Naive thymus-derived CD4-positive, alpha-beta T cell (primary cell): ENCODE data around the gene FRK. TPM values are rescaled to one million over a fixed set of nuclear protein-coding genes. Genes with fewer than 3 reads are reported as not detected.

Experiments used
- ATAC-seq: fragments of 150-1000 bp; cut with Tn5 transposase; 2 replicates; pipeline ENCODE4 v1.10.0; 2021; ENCODE audit warnings: mild to moderate bottlenecking, moderate library complexity
- CTCF ChIA-PET: fragments of 350-600 bp; sonication (Branson Sonifier 250); formaldehyde crosslinking; loops from one replicate; lab custom pipeline; 2021; ENCODE audit warnings: antibody characterized with exemption; lab: Charles Lee
- POLR2A ChIA-PET: fragments of 350-600 bp; sonication (Branson Sonifier 250); formaldehyde crosslinking; loops from one replicate; lab custom pipeline; 2021; ENCODE audit warnings: antibody characterized with exemption, inconsistent platforms; lab: Charles Lee
- DNase-seq, 9 donors: peaks; one replicate each; pipeline versions ENCODE4 v3.0.0 to v3.0.0-alpha.2; 2020 to 2022; ENCODE audit warnings: mixed read lengths in 1 of 9
- H3K27ac ChIP-seq: one replicate; pipeline ENCODE4 v1.7.0; 2013; ENCODE audit warnings: mild to moderate bottlenecking, low read depth, low read length, moderate library complexity
- H3K27me3 ChIP-seq, 2 donors: one replicate each; pipeline ENCODE4 v1.7.0; 2013; ENCODE audit warnings: low read length in 2 of 2, mild to moderate bottlenecking in 2 of 2, moderate library complexity in 2 of 2; ENCODE audit not compliant: control insufficient read depth in 2 of 2, insufficient read depth in 2 of 2
- H3K36me3 ChIP-seq, 3 experiments: 1 replicate in 2 of 3; 2 replicates in 1 of 3; pipeline ENCODE4 v1.7.0; 2013; ENCODE audit warnings: low read length in 3 of 3, mild to moderate bottlenecking in 3 of 3, moderate library complexity in 1 of 3; ENCODE audit not compliant: insufficient read depth in 3 of 3, control insufficient read depth in 2 of 3
- H3K4me1 ChIP-seq, 2 donors: one replicate each; pipeline ENCODE4 v1.7.0; 2013; ENCODE audit warnings: low read length in 2 of 2, mild to moderate bottlenecking in 2 of 2, moderate library complexity in 1 of 2; ENCODE audit not compliant: control insufficient read depth in 2 of 2, insufficient read depth in 2 of 2
- H3K4me3 ChIP-seq: 2 replicates; pipeline ENCODE4 v1.7.0; 2013; ENCODE audit warnings: mild to moderate bottlenecking, low read length
- H3K9me3 ChIP-seq, 3 experiments: 1 replicate in 2 of 3; 2 replicates in 1 of 3; pipeline ENCODE4 v1.7.0; 2013; ENCODE audit warnings: low read length in 3 of 3; ENCODE audit not compliant: control insufficient read depth in 2 of 3
- H3K27ac Mint-ChIP-seq, 9 donors: one replicate each; pipeline ENCODE4 v1.8.0; 2020 to 2022; ENCODE audit warnings: mixed read lengths in 9 of 9, mild to moderate bottlenecking in 8 of 9, moderate library complexity in 5 of 9, inconsistent platforms in 2 of 9
- H3K27me3 Mint-ChIP-seq, 5 donors: one replicate each; pipeline ENCODE4 v1.8.0; 2021 to 2022; ENCODE audit warnings: mixed read lengths in 5 of 5, mild to moderate bottlenecking in 1 of 5
- H3K36me3 Mint-ChIP-seq, 5 donors: one replicate each; pipeline ENCODE4 v1.8.0; 2020 to 2022; ENCODE audit warnings: mixed read lengths in 5 of 5, mild to moderate bottlenecking in 3 of 5, inconsistent platforms in 1 of 5
- H3K4me1 Mint-ChIP-seq, 7 donors: one replicate each; pipeline ENCODE4 v1.8.0; 2020 to 2022; ENCODE audit warnings: mixed read lengths in 7 of 7, mild to moderate bottlenecking in 3 of 7, inconsistent platforms in 1 of 7
- H3K4me3 Mint-ChIP-seq, 10 donors: one replicate each; pipeline ENCODE4 v1.8.0; 2020 to 2022; ENCODE audit warnings: mild to moderate bottlenecking in 10 of 10, mixed read lengths in 10 of 10, moderate library complexity in 6 of 10, inconsistent platforms in 2 of 10
- H3K9me3 Mint-ChIP-seq, 11 donors: one replicate each; pipeline ENCODE4 v1.8.0; 2020 to 2022; ENCODE audit warnings: mixed read lengths in 11 of 11, mild to moderate bottlenecking in 4 of 11, inconsistent platforms in 1 of 11, moderate library complexity in 1 of 11
- intact Hi-C, 2 donors: fragments of 100-400 bp; cut with micrococcal nuclease; formaldehyde crosslinking; loops; one replicate each; pipeline ENCODE4 v1.15.1; 2023
- polyA plus RNA-seq, 2 donors: library from polyadenylated mRNA; unstranded; fragments of 300-500 nt; fragmentation: Illumina TruSeq; gene quantifications; one replicate each; pipeline ENCODE4 v1.2.3, GENCODE V29; 2021
- total RNA-seq, 6 experiments: library from RNA in 5 of 6; stranded (reverse) in 5 of 6; gene quantifications; 1 replicate in 5 of 6; 2 replicates in 1 of 6; pipeline ENCODE4 v1.2.3 and lab custom pipeline; 2021 to 2026

Gene FRK
- total and polyA plus RNA-seq, 7 experiments from 2014 or later, result 0.02 to 0.05 (median 0.04) TPM; not detected in 3

DNA sequence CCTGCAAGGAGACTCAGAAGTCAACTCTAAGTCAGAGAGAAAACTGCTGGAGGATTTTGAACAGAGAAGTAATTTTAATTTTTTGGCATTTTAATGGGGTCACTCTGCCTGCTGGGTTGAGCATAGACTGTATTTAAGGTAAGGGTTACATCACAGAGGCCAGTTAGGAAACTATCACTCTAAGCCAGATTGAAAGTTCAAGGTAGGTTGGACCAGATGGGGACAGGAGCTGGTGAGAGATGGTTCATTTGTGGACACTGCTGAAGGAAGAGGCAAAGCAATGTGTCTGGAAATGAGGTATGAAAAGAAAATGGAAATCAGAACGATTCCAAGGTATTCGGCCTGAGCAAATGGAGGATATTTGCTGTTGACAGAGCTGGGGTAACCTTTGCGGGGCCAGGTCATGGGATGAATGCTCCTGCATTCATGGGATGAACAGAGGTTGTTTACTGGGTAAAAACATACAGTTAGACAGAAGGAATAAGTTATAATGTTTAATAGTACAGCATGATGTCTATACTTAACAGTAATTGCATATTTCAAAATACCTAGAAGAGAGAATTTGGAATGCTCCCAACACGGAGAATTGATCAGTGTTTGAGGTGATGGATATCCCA is 26.9 kb downstream of the FRK start:
- H3K9me3 ChIP-seq, result no peaks in the 10 kb centered on the region
- H3K4me3 ChIP-seq, result no peak overlapping the region
- no peaks in the 10 kb centered on the region for H3K36me3 Mint-ChIP-seq
- H3K36me3 ChIP-seq, result no peaks in the 10 kb centered on the region
- H3K27me3 Mint-ChIP-seq, result peaks cover 4 to 24% (median 13%) of the 10 kb centered on the region in 5 donors
- no peak for ATAC-seq
- DNase-seq, result no peak
- peaks cover 0 to 3% of the 10 kb centered on the region in 2 donors for H3K27me3 ChIP-seq
- no peak overlapping the region for H3K27ac Mint-ChIP-seq
- H3K4me1 ChIP-seq, result no peaks in the 10 kb centered on the region
- no peaks in the 10 kb centered on the region for H3K9me3 Mint-ChIP-seq
- H3K27ac ChIP-seq, result no peak overlapping the region
- ChIA-PET POLR2A (no interaction called here), CTCF (no interaction called here)
- intact Hi-C loops, result no loop called here
- no peak overlapping the region for H3K4me3 Mint-ChIP-seq
- no peaks in the 10 kb centered on the region for H3K4me1 Mint-ChIP-seq

DNA sequence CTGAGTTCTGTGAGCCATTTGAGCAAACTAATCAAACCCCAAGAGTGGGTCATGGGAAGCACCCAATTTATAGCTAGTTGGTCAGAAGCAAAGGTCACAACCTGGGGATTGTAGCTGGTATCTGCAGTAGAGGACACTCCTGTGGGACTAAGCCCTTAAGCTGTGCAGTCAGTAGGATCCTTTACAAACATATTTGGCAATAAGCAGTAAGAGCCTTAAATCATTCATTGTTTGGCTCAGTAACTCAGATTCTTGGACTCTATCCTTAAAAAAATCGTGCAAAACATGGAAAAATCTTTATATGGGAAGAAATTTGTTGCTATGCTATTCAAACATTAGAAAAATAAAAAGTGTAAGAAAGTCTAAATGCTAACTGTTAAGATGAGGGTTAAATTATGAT is 29.9 kb downstream of the FRK start:
- ChIA-PET POLR2A (no interaction called here), CTCF (no interaction called here)
- no peaks in the 10 kb centered on the region for H3K9me3 Mint-ChIP-seq
- peaks cover under 1 to 23% (median 9%) of the 10 kb centered on the region in 5 donors for H3K27me3 Mint-ChIP-seq
- no peak overlapping the region for H3K4me3 Mint-ChIP-seq
- no peaks in the 10 kb centered on the region for H3K4me1 Mint-ChIP-seq
- DNase-seq, result no peak
- Histone ChIP-seq H3K4me1 (no peaks in the 10 kb centered on the region), H3K4me3 (no peak overlapping the region), H3K9me3 (no peaks in the 10 kb centered on the region), H3K27ac (no peak overlapping the region), H3K27me3 (peaks cover 0 to 3% of the 10 kb centered on the region in 2 donors), H3K36me3 (no peaks in the 10 kb centered on the region)
- intact Hi-C loops, result no loop called here
- H3K36me3 Mint-ChIP-seq, result no peaks in the 10 kb centered on the region
- H3K27ac Mint-ChIP-seq, result no peak overlapping the region
- ATAC-seq, result no peak

DNA sequence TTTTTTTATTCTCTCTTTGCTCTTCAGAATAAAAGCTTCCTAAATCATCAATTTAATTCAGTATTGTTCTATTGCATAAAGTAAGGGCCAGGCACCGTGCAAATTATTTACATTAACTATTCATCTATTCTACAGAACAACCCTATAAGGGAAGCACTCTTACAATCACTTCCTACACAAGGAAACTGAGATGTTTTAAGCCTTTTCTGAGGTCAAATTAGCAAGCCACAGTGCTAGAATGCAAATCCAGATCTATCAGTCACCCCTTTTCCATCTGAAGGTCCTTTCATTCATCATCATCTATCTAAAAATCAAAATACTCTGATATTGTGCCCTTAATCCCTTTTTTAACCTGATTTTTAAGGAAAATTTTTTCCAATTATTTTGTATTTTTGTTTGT is 31.2 kb downstream of the FRK start:
- peaks cover 0 to 3% of the 10 kb centered on the region in 2 donors for H3K27me3 ChIP-seq
- ChIA-PET POLR2A (no interaction called here), CTCF (no interaction called here)
- intact Hi-C loops, result no loop called here
- no peaks in the 10 kb centered on the region for H3K4me1 ChIP-seq
- Mint-ChIP-seq H3K36me3 (no peaks in the 10 kb centered on the region), H3K27ac (no peak overlapping the region), H3K4me3 (no peak overlapping the region), H3K4me1 (no peaks in the 10 kb centered on the region), H3K9me3 (no peaks in the 10 kb centered on the region), H3K27me3 (peaks cover 0 to 21% (median 9%) of the 10 kb centered on the region in 5 donors)
- no peaks in the 10 kb centered on the region for H3K36me3 ChIP-seq
- H3K27ac ChIP-seq, result no peak overlapping the region
- no peak overlapping the region for H3K4me3 ChIP-seq
- no peaks in the 10 kb centered on the region for H3K9me3 ChIP-seq
- ATAC-seq (no peak), DNase-seq (no peak)

DNA sequence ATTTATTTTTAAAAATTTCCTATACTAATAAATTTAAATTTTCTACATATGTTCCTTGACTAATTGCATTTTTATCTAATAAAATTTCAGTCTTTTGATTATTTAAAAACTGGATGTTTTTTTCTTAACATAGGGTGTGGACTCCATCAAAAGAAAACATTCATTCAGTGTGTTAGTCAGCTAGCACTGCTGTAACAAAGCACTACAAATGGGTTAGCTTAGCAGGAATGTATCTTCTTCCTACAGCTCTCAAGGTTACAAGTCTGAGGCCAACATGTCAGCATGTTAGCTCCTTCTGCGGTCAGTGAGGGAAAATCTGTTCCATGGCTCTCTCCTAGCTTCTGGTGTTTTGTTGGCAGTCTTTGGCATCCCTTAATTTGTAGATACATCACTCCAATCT is 32.5 kb downstream of the FRK start:
- DNase-seq (no peak), ATAC-seq (no peak)
- H3K9me3 Mint-ChIP-seq, result peaks cover 0 to 1% (median 0%) of the 10 kb centered on the region in 11 donors
- Histone ChIP-seq H3K36me3 (no peaks in the 10 kb centered on the region), H3K4me1 (no peaks in the 10 kb centered on the region), H3K9me3 (no peaks in the 10 kb centered on the region), H3K27me3 (no peaks in the 10 kb centered on the region), H3K4me3 (no peak overlapping the region), H3K27ac (no peak overlapping the region)
- CTCF ChIA-PET, result no interaction called here
- H3K36me3 Mint-ChIP-seq, result no peaks in the 10 kb centered on the region
- no peak overlapping the region for H3K27ac Mint-ChIP-seq
- no peaks in the 10 kb centered on the region for H3K4me1 Mint-ChIP-seq
- POLR2A ChIA-PET, result no interaction called here
- peaks cover 0 to 14% (median 9%) of the 10 kb centered on the region in 5 donors for H3K27me3 Mint-ChIP-seq
- intact Hi-C loops, result no loop called here
- H3K4me3 Mint-ChIP-seq, result no peak overlapping the region

DNA sequence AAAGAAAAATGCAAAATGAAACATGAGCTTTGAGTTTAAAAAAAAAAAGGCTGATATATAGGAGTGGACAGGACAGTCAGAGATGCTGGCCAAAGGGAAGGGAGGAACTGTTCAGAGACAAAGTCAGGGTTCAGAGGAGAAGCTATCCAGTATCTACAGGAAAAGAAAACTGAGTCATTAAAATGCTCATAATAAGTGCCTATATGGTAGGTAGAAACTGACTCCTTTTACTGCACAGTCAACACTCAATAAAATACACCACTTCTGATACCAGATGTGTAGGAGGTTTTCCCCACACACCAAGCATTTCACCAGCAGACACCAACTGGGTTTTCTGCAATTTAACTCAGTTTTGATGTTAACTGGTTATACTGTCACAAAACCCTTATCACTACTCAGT is 32.9 kb downstream of the FRK start:
- Histone ChIP-seq H3K36me3 (no peaks in the 10 kb centered on the region), H3K27ac (no peak overlapping the region), H3K4me3 (no peak overlapping the region), H3K27me3 (no peaks in the 10 kb centered on the region), H3K4me1 (no peaks in the 10 kb centered on the region), H3K9me3 (no peaks in the 10 kb centered on the region)
- Mint-ChIP-seq H3K4me1 (no peaks in the 10 kb centered on the region), H3K9me3 (peaks cover 0 to 2% (median 0%) of the 10 kb centered on the region in 11 donors), H3K27ac (no peak overlapping the region), H3K36me3 (no peaks in the 10 kb centered on the region), H3K27me3 (peaks cover 0 to 14% (median 9%) of the 10 kb centered on the region in 5 donors), H3K4me3 (no peak overlapping the region)
- CTCF ChIA-PET, result no interaction called here
- intact Hi-C loops, result no loop called here
- DNase-seq, result no peak
- POLR2A ChIA-PET, result no interaction called here
- no peak for ATAC-seq

DNA sequence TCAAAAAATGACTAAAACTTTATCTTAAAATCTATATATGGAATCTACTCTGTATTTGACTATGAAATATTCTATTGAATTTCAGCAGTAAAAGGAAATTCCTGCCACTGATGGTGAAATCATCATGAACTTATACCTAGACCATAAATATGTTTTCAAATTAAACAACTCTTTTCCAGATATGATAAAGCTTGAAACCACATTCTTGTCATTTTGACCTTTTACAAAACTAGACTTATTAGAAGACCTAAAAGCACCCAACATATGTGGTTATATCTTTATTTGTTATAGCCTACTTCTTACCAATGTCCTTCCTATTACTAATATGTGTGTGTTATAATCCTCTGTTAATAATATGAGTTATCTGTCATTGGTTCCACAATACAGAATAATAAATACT is 35.3 kb downstream of the FRK start:
- POLR2A ChIA-PET, result no interaction called here
- no peak for ATAC-seq

DNA sequence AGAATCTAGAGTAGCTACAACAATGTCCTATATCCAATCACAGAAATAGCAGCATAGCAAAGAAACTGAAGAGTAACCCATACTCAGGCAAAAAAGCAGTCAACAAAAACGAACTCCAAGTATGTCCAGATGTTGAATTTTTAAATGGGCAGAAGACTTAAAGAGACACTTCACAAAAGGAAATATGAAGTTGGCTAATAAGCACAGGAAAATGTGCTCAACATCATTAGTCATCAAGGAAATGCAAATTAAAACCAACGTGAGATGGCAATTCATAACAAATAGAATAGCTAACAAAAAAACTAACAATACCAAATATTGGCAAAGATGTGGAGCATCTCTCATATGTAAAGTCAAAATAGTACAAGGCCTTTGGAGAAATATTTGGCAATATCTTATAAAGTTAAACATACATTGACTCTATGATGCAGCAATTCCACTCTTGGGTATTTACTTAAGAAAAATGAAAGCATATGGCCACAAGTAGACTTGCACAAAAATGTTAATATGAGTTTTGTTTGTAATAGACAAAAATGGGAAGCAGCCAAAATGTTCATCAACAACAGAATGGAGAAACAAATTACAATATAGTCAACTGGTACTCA is 37.7 kb downstream of the FRK start:
- Histone ChIP-seq H3K36me3 (no peaks in the 10 kb centered on the region), H3K27me3 (peaks cover 0 to 7% of the 10 kb centered on the region in 2 donors), H3K4me3 (no peak overlapping the region), H3K9me3 (no peaks in the 10 kb centered on the region), H3K27ac (no peak overlapping the region), H3K4me1 (no peaks in the 10 kb centered on the region)
- peaks cover 11 to 18% (median 14%) of the 10 kb centered on the region in 5 donors for H3K27me3 Mint-ChIP-seq
- CTCF ChIA-PET, result no interaction called here
- no peak overlapping the region for H3K27ac Mint-ChIP-seq
- DNase-seq, result no peak
- no peak overlapping the region for H3K4me3 Mint-ChIP-seq
- POLR2A ChIA-PET, result no interaction called here
- intact Hi-C loops, result no loop called here
- no peak for ATAC-seq
- no peaks in the 10 kb centered on the region for H3K4me1 Mint-ChIP-seq
- H3K9me3 Mint-ChIP-seq, result peaks cover 0 to 2% (median 0%) of the 10 kb centered on the region in 11 donors
- no peaks in the 10 kb centered on the region for H3K36me3 Mint-ChIP-seq

More for the DNA sequence above, 35.3 kb downstream of the FRK start:
- Mint-ChIP-seq H3K4me1 (no peaks in the 10 kb centered on the region), H3K36me3 (no peaks in the 10 kb centered on the region), H3K9me3 (peaks cover 0 to 2% (median 0%) of the 10 kb centered on the region in 11 donors), H3K27ac (no peak overlapping the region), H3K27me3 (peaks cover 1 to 14% (median 3%) of the 10 kb centered on the region in 5 donors), H3K4me3 (no peak overlapping the region)
- H3K27ac ChIP-seq, result no peak overlapping the region
- H3K27me3 ChIP-seq, result no peaks in the 10 kb centered on the region
- H3K9me3 ChIP-seq, result no peaks in the 10 kb centered on the region
- CTCF ChIA-PET, result interaction anchor here (0.6 kb wide), 1 partner anchor 505 kb away, joined by 3 read pairs; no protein-coding TSS in a partner anchor
- H3K4me3 ChIP-seq, result no peak overlapping the region
- no peaks in the 10 kb centered on the region for H3K36me3 ChIP-seq
- no peak for DNase-seq
- intact Hi-C loops, result no loop called here
- H3K4me1 ChIP-seq, result no peaks in the 10 kb centered on the region
